Peyer's patch (tissue), 4 donors: ENCODE measurements around the gene AARS2.

ENCODE experiments used
- CTCF ChIP-seq, 6 experiments: fragments of 450-650 bp in 4 of 6; fragments of 200-600 bp in 2 of 6; sonication (generic) in 1 of 6; IDR thresholded peaks; one replicate each; pipeline ENCODE4 v1.5.1; 2017 to 2019; ENCODE audit warnings: antibody characterized with exemption in 6 of 6, mild to moderate bottlenecking in 3 of 6, moderate library complexity in 1 of 6
- POLR2A ChIP-seq, 2 donors: fragments of 450-650 bp; IDR thresholded peaks; one replicate each; pipeline ENCODE4 v1.5.1; 2017; ENCODE audit warnings: antibody characterized with exemption in 2 of 2, mild to moderate bottlenecking in 2 of 2, moderate library complexity in 2 of 2

GRCh38 chr6:44335631-44336030, 22.5 kb upstream of the AARS2 start:
- no peak for TF ChIP-seq POLR2A (IDR thresholded peaks at IDR 0.05)
- no peak for TF ChIP-seq CTCF (IDR thresholded peaks at IDR 0.05)
